Activated naive CD8-positive, alpha-beta T cell treated with anti-CD3 and anti-CD28 coated beads, Interleukin-2, amount 50 U/mL, for 24 hours (primary cell): ENCODE results near the gene NRCAM.
"Not testable (repeated sequence)": the region's sequence is repeated elsewhere in the genome, so short reads cannot be mapped to it uniquely, and the experiment has no call there.

Experiments
- ATAC-seq: fragments of 150-1000 bp; cut with Tn5 transposase; one replicate; pipeline ENCODE4 v1.10.0; 2021
- DNase-seq: peaks from one replicate; pipeline ENCODE4 v3.0.0; 2021
- H3K27ac Mint-ChIP-seq: one replicate; pipeline ENCODE4 v1.8.0; 2021; ENCODE audit warnings: mild to moderate bottlenecking, mixed read lengths
- H3K27me3 Mint-ChIP-seq: one replicate; pipeline ENCODE4 v1.8.0; 2021; ENCODE audit warnings: mixed read lengths
- H3K36me3 Mint-ChIP-seq: one replicate; pipeline ENCODE4 v1.8.0; 2021; ENCODE audit warnings: low read depth, mixed read lengths
- H3K4me1 Mint-ChIP-seq: one replicate; pipeline ENCODE4 v1.8.0; 2021; ENCODE audit warnings: mixed read lengths
- H3K4me3 Mint-ChIP-seq: one replicate; pipeline ENCODE4 v1.8.0; 2021; ENCODE audit warnings: mild to moderate bottlenecking, moderate library complexity, mixed read lengths
- H3K9me3 Mint-ChIP-seq: one replicate; pipeline ENCODE4 v1.8.0; 2021; ENCODE audit warnings: mixed read lengths

The NRCAM gene

GRCh38 chr7:108406222-108406890, 49.9 kb downstream of the NRCAM start:
- no peaks in the 10 kb centered on the region for H3K36me3 Mint-ChIP-seq
- ATAC-seq (no peak), DNase-seq (no peak)
- no peak overlapping the region for H3K27ac Mint-ChIP-seq
- H3K9me3 Mint-ChIP-seq = no peaks in the 10 kb centered on the region
- H3K4me3 Mint-ChIP-seq = no peak overlapping the region
- H3K27me3 Mint-ChIP-seq = no peaks in the 10 kb centered on the region
- peaks cover 2% of the 10 kb centered on the region for H3K4me1 Mint-ChIP-seq

GRCh38 chr7:108404509-108405420, 51.5 kb downstream of the NRCAM start:
- Mint-ChIP-seq H3K27me3 (no peaks in the 10 kb centered on the region), H3K9me3 (no peaks in the 10 kb centered on the region), H3K27ac (no peak overlapping the region), H3K4me1 (peaks cover 2% of the 10 kb centered on the region), H3K4me3 (no peak overlapping the region), H3K36me3 (no peaks in the 10 kb centered on the region)
- ATAC-seq (no peak), DNase-seq (no peak)

GRCh38 chr7:108403597-108404217, 52.5 kb downstream of the NRCAM start:
- Mint-ChIP-seq H3K4me1 (peaks cover 2% of the 10 kb centered on the region), H3K36me3 (no peaks in the 10 kb centered on the region), H3K27me3 (no peaks in the 10 kb centered on the region), H3K4me3 (no peak overlapping the region), H3K9me3 (no peaks in the 10 kb centered on the region), H3K27ac (no peak overlapping the region)
- no peak for ATAC-seq
- DNase-seq = no peak

- ATAC-seq = peak; percentile 43
- Mint-ChIP-seq H3K4me3 (no peak overlapping the region), H3K27ac (no peak overlapping the region), H3K36me3 (no peaks in the 10 kb centered on the region), H3K27me3 (no peaks in the 10 kb centered on the region), H3K9me3 (no peaks in the 10 kb centered on the region), H3K4me1 (peaks cover 2% of the 10 kb centered on the region)
- no peak for DNase-seq
Observed at GRCh38 chr7:108402865-108403264, 53.4 kb downstream of the NRCAM start.

- Mint-ChIP-seq H3K4me1 (no peaks in the 10 kb centered on the region), H3K27ac (no peak overlapping the region), H3K9me3 (no peaks in the 10 kb centered on the region), H3K27me3 (no peaks in the 10 kb centered on the region), H3K36me3 (no peaks in the 10 kb centered on the region), H3K4me3 (no peak overlapping the region)
- no peak for ATAC-seq
- DNase-seq = no peak
Observed at GRCh38 chr7:108396080-108396479, 60.2 kb downstream of the NRCAM start.

DNA sequence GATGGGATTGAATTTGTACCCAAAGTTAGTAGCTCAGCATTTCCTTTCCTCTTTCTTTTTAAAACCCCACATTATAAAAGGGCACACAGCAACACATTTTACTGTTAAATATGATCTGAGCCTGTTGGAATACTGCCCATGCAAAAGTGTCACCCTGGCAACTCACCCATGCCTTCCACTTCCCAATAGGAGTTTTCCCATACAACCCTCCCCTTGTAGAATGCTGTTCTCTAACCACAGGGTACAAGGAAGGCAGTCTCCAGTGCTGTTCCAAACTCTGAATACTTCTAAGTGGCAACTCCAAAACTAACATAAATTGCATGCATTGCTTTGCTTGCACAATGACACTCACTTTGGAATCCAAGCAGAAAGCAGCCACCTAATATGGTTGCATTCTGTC, 60.8 kb downstream of the NRCAM start:
- Mint-ChIP-seq H3K4me3 (no peak overlapping the region), H3K27me3 (no peaks in the 10 kb centered on the region), H3K27ac (no peak overlapping the region), H3K9me3 (peaks cover 2% of the 10 kb centered on the region), H3K4me1 (no peaks in the 10 kb centered on the region), H3K36me3 (no peaks in the 10 kb centered on the region)
- DNase-seq (no peak), ATAC-seq (no peak)

- not testable (repeated sequence) for H3K27ac Mint-ChIP-seq, DNase-seq, H3K36me3 Mint-ChIP-seq, H3K4me3 Mint-ChIP-seq, H3K9me3 Mint-ChIP-seq, H3K4me1 Mint-ChIP-seq, ATAC-seq, H3K27me3 Mint-ChIP-seq
Observed at GRCh38 chr7:108393097-108393496, 63.1 kb downstream of the NRCAM start.

- H3K27ac Mint-ChIP-seq, H3K36me3 Mint-ChIP-seq, ATAC-seq, DNase-seq, H3K4me1 Mint-ChIP-seq, H3K9me3 Mint-ChIP-seq, H3K4me3 Mint-ChIP-seq, H3K27me3 Mint-ChIP-seq: not testable (repeated sequence)
Observed at GRCh38 chr7:108387686-108388085, 68.5 kb downstream of the NRCAM start.

- H3K36me3 Mint-ChIP-seq = no peaks in the 10 kb centered on the region
- no peak for ATAC-seq
- H3K9me3 Mint-ChIP-seq = peaks cover 5% of the 10 kb centered on the region
- no peak for DNase-seq
- H3K4me3 Mint-ChIP-seq = no peak overlapping the region
- H3K27ac Mint-ChIP-seq = no peak overlapping the region
- H3K4me1 Mint-ChIP-seq = peaks cover 9% of the 10 kb centered on the region
- no peaks in the 10 kb centered on the region for H3K27me3 Mint-ChIP-seq
Observed at GRCh38 chr7:108385834-108386422, 70.3 kb downstream of the NRCAM start.

GRCh38 chr7:108384716-108385483, 71.3 kb downstream of the NRCAM start:
- Mint-ChIP-seq H3K9me3 (no peaks in the 10 kb centered on the region), H3K27ac (no peak overlapping the region), H3K36me3 (no peaks in the 10 kb centered on the region), H3K4me3 (no peak overlapping the region), H3K4me1 (peaks cover 9% of the 10 kb centered on the region), H3K27me3 (no peaks in the 10 kb centered on the region)
- DNase-seq (no peak), ATAC-seq (peak; percentile 63)

DNA sequence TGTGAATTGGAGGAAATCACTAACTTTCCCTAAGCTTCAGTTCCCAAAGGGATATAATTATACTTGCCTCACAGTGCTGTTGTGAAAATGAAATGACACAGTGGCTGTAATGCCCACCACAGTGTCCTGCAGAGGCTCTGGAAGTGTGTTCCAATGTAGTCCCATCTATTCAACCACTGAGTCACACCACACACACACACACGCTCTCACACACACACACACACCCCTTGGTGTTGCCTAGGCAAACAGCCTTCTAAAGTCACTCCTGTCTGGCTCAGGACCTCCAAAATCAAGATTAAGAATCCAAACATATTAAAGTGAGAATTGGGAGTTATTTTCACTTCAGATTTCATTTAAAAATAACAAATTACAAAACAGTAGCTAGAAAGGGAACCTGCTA, 73.3 kb downstream of the NRCAM start:
- Mint-ChIP-seq H3K4me3 (no peak overlapping the region), H3K27ac (no peak overlapping the region)

GRCh38 chr7:108380517-108380916, 75.7 kb downstream of the NRCAM start:
- H3K9me3 Mint-ChIP-seq = no peaks in the 10 kb centered on the region
- peaks cover 5% of the 10 kb centered on the region for H3K4me1 Mint-ChIP-seq
- H3K4me3 Mint-ChIP-seq = no peak overlapping the region
- DNase-seq (no peak), ATAC-seq (no peak)
- H3K36me3 Mint-ChIP-seq = no peaks in the 10 kb centered on the region
- H3K27ac Mint-ChIP-seq = no peak overlapping the region
- H3K27me3 Mint-ChIP-seq = no peaks in the 10 kb centered on the region

More for the DNA sequence above, 73.3 kb downstream of the NRCAM start:
- peaks cover 9% of the 10 kb centered on the region for H3K4me1 Mint-ChIP-seq
- DNase-seq (no peak), ATAC-seq (no peak)
- H3K27me3 Mint-ChIP-seq = no peaks in the 10 kb centered on the region
- H3K9me3 Mint-ChIP-seq = no peaks in the 10 kb centered on the region
- H3K36me3 Mint-ChIP-seq = no peaks in the 10 kb centered on the region

DNA sequence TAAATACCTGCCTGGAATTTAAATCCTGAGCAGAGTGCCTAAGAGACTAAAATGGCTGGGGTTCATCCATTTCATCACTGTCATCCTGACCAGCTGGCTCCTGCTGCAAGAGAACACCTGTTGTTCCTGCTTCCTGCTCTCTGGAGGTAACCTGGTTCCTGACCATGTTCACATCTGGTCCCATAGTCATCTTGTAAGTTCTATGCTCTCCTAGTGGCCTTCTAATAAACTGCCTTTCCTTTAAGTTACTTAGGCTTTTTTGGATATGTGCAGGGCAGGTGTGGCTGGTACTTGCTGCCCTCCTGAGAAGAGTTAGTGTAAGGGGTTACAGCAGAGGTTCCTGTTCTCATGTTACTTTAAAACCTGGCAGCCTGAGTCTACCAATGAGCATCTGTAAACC, 80.0 kb downstream of the NRCAM start:
- Mint-ChIP-seq H3K9me3 (peaks cover 1% of the 10 kb centered on the region), H3K36me3 (no peaks in the 10 kb centered on the region), H3K4me3 (no peak overlapping the region), H3K27ac (no peak overlapping the region), H3K4me1 (peaks cover 2% of the 10 kb centered on the region), H3K27me3 (no peaks in the 10 kb centered on the region)
- ATAC-seq (no peak), DNase-seq (no peak)

GRCh38 chr7:108375668-108376067, 80.6 kb downstream of the NRCAM start:
- Mint-ChIP-seq H3K4me3 (no peak overlapping the region), H3K36me3 (no peaks in the 10 kb centered on the region), H3K9me3 (peaks cover 3% of the 10 kb centered on the region), H3K27ac (no peak overlapping the region), H3K4me1 (peaks cover 2% of the 10 kb centered on the region), H3K27me3 (no peaks in the 10 kb centered on the region)
- no peak for DNase-seq
- no peak for ATAC-seq
